GM12864 (cell line): Measurements from ENCODE around the gene CEP295NL.

Source experiments
- DNase-seq: peaks from one replicate; pipeline ENCODE4 v3.0.0-alpha.2; 2011; ENCODE audit warnings: low read depth
- H3K4me3 ChIP-seq: 2 replicates; pipeline ENCODE4 v1.5.1; 2011; ENCODE audit warnings: mild to moderate bottlenecking, low read depth, low read length, control low read depth
- TF ChIP-seq, protein P1 (sequence below): IDR thresholded peaks from 2 replicates; pipeline ENCODE4 v1.5.1; 2011; ENCODE audit warnings: low read depth, mild to moderate bottlenecking, moderate library complexity, low read length, control low read depth, inconsistent platforms; ENCODE audit errors: missing control alignments

The CEP295NL gene

DNA sequence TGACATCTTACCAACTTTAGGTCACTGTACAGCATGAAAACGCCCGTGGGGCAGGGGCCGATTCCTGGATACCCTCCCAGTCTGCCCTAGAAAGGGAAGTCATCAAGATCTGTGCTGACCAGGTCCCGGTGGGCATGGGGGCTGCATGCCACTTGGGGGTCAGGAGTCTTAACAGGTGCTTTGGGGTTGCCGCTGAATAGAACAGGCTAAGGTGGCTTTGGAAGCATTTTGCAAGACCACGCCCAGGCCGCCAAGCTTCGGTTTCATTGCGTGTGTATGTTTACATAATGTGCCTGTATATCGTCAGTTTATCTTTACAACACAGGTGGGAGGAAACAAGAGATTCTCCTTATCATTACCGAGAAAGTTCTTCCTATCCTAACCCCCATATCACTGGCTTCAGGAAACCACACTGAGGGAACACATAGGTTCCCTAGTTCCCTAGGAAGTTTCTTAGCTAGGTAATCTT is 49.0 kb downstream of the CEP295NL start:
- no peak overlapping the region for H3K4me3 ChIP-seq
- TF ChIP-seq, protein P1, sequence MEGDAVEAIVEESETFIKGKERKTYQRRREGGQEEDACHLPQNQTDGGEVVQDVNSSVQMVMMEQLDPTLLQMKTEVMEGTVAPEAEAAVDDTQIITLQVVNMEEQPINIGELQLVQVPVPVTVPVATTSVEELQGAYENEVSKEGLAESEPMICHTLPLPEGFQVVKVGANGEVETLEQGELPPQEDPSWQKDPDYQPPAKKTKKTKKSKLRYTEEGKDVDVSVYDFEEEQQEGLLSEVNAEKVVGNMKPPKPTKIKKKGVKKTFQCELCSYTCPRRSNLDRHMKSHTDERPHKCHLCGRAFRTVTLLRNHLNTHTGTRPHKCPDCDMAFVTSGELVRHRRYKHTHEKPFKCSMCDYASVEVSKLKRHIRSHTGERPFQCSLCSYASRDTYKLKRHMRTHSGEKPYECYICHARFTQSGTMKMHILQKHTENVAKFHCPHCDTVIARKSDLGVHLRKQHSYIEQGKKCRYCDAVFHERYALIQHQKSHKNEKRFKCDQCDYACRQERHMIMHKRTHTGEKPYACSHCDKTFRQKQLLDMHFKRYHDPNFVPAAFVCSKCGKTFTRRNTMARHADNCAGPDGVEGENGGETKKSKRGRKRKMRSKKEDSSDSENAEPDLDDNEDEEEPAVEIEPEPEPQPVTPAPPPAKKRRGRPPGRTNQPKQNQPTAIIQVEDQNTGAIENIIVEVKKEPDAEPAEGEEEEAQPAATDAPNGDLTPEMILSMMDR: no peak

GRCh38 chr17:78852709-78853121 is 50.3 kb downstream of the CEP295NL start:
- no peak overlapping the region for H3K4me3 ChIP-seq
- no peak for DNase-seq
- TF ChIP-seq, protein P1: peak; percentile 5

More for the DNA sequence above, 49.0 kb downstream of the CEP295NL start:
- DNase-seq: no peak

DNA sequence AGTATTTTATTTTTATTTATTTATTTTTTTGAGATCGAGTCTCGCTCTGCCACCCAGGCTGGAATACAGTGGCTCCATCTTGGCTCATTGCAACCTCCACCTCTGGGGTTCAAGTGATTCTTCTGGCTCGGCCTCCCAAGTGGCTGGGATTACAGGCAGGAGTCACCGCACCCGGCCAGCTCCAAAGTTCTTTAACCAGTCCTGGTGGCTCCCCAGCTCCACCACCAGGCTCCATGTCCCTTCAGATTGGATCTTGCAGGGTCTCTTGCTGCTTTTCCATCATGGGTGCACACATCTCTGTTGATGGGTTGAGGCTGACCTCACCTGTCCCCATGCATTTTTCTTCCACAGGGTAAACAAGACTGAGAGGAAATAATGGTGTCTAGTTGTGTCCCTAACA is 54.0 kb downstream of the CEP295NL start:
- TF ChIP-seq, protein P1: no peak
- no peak for DNase-seq
- no peak overlapping the region for H3K4me3 ChIP-seq

GRCh38 chr17:78847052-78847451 is 55.9 kb downstream of the CEP295NL start:
- TF ChIP-seq, protein P1: no peak
- no peak overlapping the region for H3K4me3 ChIP-seq
- DNase-seq: no peak

- no peak for DNase-seq
- no peak overlapping the region for H3K4me3 ChIP-seq
- TF ChIP-seq, protein P1: no peak
These were observed 58.5 kb downstream of the CEP295NL start for GRCh38 chr17:78844301-78845005.

DNA sequence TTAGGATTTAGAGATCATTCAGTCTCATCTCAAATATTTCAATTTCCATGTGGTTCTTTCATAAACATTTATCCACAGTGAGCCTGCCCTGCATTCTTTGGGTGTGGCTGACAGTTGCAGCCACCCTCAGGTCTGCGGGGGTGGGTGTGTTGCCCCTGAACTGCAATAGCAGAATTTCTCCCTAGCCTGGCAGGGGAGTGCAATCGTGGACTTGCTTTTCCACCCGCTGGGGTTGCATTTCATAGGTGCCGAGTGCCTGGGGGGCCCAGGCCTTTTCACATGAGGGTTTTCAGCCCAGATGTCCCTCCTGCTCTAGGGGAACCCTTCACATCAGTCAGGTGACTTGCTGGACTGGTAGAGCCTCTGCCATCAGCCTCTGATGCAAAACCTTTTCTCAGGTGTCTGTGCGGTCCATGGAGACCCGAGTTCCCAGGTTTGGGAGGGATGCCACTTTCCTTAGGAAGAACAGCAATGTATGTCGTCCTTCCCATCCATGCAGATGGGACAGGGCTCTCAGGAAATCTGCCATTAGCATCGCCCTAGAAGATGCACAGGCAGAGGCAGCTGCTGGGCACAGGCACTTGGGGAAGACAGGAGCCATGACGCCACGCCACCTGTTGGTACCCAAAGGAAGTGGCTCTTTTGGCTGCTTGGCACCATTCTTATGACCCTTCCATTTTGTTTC is 60.0 kb downstream of the CEP295NL start:
- no peak for DNase-seq
- H3K4me3 ChIP-seq: no peak overlapping the region

More for the DNA sequence above, 60.0 kb downstream of the CEP295NL start:
- TF ChIP-seq, protein P1: peak; percentile 93
